Amniotic stem cell (primary cell): Measurements from ENCODE around the gene CISH.

Source experiments
- DNase-seq: peaks from one replicate; lab custom pipeline; 2025; lab: John Stamatoyannopoulos, UW

Gene CISH

DNA sequence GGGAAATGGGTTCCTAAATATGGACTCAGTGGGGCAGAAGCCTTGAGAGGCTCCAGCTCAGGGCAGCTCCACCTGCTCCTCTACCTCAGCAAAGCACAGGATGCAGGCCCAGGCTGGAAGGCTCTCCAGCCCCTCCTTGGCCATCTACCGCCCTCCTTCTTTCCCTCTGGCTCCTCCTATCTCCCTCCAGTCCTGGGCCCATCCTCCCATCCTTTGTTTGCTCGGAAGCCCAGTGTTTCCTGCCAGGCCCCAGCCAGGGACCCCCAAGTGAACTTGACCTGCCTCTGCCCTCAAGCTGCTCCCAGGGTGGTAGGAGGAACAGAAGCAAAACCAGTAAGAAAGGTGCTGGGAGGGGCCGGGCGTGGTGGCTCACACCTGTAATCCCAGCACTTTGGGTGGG is 25.4 kb upstream of the CISH start:
- no peak for DNase-seq

DNA sequence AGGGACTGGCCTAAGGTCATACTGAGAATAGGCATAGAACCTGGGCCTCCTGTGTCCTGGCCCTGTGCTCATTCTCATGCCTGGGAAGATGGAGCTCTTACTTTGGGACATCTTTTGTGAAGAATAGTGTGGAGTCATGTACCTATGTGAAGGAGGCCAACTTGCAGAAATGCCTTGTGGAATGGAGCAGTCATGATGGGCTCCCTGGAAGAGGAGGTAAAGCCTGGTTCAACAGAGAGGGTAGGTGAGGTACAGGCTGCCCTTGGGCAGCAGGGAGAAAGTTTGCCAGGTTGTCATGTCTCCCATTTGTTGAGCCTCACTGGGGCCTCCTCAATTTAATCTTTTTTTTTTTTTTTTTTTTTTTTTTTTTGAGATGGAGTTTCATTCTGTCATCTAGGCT is 23.5 kb upstream of the CISH start:
- no peak for DNase-seq

DNA sequence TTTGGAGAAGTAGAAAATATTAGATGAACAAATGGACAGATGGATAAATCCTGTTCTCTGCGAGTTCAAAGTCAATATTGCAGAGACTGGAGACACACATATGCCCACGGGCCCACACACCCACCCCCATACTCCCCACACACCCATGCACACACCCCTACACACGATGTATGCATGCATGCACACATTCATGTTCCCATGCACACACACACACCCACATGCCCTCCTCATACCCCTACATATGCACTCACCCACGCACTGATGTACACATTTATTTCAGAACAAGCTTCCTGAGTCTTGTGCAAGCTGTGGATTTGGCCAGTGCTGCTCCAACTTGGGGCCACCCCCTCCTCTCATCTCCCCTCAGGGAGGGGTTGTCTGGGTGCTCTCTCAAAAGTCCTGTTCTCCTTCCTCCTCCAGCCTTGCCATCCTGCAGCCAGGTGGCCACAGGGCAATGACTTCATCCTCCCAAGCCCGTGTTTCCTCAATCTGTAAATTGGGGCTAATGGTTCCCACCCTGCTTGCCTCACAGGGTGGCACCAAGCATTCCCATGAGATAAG is 21.7 kb upstream of the CISH start:
- no peak for DNase-seq

DNA sequence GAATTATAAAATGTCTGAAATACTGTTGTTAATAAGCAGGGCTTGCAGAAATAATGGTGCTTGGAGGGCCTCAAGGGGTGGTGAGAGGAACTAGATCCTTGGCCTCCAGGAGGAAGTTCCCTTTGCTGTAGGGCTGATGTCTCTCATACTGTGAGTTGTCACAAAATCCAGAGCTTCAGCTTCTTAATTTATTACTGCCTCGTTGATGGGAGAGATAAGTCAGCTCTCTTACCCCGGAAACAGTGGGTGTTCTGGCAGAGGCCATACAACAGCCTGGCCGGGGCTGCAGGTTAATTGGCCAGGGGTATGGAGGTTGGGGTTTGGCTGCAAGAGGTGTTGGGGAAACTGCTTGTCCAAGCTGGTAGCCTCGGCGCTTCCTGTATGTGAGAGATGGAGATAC is 20.9 kb upstream of the CISH start:
- DNase-seq: no peak

DNA sequence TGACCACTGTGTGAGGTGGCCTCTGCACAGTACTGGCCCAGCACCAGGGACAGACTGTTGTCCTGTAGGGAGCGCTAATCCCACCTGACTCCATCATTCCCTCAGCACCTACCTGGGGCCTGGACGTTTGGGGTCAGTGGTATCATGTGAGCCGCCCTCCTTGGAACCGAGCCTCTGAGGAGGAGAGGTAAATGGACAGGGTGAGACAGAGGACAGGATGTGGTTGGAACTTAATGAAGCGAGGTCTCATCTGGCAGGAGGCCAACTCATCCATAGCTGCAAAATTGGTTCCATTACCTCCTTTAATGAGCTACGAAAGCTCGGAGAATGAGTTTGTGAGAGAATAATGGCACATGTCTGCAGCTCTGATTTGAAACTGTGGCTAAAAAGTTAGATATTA is 19.3 kb upstream of the CISH start:
- no peak for DNase-seq

DNA sequence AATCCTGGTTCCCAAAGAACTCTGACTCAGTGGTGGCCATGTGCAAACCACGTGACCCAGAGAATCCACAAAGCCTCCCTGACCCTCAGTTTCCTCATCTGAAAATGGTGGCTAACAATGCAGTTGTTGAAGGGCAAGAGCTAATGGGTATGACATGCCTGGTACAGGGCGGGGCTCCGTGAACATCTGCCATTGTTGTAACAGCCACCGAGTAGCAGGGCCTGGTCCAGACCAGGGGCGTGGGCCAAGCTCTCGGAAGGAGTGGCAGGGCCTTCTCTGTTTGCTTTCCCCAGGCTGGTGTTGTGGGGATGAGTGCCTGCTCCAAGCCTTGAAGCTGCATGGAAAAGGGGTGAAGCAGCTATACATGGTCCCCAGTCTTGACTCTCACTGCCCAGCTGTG is 18.8 kb upstream of the CISH start:
- DNase-seq: no peak

DNA sequence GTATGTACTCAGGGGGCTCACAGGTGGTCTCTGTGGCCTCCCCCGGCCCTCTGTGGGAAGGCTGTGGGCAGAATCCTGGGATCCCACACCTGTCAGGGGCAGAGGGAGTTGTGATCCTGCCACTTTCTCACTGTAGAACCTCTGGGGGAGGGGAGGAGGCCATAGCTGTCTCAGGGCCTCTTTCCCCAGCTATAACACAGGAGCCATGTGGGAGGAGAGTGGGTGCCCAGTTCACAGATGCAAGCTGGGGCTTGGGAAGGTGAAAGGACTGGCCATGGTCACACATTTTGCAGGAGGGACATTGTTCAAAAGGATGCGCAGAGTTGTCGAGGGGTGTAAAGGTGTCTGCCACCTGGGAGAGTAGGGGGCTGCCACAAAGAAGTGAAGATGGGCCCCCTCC is 17.0 kb upstream of the CISH start:
- no peak for DNase-seq

DNA sequence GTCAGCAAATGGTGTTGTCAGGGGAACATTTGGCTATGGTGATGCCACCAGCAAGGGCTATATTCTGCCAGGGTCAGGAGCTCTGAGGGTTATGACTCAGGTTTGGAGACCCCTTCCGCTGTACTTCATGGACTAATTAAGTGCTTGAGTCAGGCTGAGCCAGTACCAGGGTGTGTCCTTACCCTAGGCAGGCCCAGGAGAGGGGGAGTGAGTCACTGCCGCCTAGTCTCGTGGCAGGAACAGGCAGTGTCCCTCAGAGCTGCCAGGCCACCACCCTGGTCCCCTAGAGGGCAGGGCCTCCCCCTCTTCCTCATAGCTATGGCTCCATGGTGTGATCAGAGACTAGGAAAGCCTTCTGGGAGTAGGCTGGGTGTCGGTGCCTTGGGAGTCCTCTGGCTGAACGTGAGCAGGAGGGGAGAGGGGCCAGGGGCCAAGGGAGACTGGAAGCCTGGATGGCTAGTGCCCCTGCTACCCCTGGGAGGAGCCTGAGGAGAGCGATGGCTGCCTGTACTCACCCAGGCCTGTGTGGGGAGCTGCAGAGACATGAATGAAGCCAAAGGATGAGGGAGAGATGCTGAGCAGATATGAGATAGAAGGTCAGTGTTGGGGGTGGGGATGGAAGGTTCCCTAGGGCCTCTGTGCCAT is 16.0 kb upstream of the CISH start:
- peak; percentile 19 for DNase-seq

DNA sequence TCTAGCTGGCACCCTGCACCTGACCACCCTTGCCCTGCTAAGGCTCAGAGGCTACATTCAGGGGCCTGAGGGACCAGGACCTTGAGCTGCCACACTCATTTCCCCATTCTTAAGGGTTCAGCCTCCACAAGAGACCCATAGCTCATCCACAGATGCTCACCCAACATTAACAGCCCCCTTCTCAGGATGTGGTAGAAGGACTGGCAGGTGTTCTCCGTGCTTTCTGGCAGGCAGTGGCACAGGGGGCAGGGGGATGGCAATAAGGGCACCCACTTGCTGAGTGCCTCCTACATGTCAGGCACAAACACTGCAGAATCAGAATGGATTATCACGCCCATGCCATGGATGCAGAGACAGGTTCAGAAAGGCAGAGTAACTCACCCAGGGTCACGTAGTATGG is 14.8 kb upstream of the CISH start:
- DNase-seq: no peak

DNA sequence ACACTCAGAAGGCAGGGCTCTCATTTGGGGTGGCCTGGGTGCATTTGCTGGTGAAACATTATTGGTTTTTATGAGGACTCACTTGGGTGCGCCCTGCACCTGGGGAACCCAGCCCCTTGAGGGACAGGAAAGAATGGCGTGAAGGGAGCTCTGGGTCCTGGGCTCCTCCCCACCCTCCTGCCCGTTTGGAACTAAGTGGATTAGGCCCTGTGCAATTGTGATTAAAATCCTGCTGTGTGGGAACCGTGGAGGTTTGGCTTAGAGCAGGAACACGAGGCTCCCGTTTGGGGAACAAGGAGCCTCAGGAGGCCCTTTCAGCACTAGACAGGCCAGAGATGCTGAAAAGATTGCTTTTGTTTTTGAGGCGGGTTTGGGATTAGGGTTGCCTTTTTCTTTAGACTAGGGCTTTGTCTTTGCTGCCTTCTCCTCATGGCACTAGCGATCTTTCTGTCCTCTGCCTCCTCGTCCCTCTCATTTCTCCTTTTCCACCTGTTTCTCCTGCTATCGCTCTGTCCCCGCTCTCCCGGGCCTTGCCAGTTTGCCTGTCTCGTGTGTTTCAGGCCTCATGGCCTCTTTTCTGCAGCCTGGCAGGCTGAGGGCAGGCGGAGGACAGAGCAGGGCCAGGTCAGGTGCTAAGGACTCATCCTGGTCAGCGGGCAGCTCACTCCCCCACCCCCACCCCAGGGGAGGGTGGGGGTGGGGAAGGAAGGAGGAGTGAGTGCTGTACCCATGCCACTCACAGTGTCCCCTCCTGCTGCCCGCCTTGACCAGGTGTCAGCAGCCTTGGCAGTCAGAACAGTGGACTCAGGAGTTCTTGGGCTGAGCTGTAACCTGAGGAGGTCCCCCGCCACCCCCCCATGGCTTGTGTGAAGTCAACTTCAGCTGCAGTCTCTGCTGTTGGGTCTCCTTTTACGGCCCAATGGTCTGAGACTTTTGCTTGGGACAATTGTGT is 13.9 kb upstream of the CISH start:
- DNase-seq: no peak

DNA sequence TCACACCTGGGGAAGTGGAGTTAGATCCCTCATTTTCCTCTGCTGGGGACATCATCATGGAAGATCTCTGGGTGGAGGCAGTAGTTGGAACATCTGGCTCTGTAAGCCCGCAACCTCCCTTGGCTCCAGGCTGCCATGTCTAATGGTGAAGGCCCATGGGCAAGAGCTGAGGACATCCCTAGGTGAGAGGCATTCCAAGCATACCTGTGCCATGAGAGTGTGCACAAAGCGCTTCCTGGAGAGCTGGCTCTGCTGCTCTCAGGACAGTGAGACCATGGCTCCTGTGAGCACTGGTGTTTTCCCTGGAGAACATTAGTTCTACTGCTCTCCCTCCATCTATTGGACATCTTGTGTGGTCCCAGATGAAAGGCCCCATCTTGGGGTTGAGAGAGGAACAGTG is 13.1 kb upstream of the CISH start:
- no peak for DNase-seq

DNA sequence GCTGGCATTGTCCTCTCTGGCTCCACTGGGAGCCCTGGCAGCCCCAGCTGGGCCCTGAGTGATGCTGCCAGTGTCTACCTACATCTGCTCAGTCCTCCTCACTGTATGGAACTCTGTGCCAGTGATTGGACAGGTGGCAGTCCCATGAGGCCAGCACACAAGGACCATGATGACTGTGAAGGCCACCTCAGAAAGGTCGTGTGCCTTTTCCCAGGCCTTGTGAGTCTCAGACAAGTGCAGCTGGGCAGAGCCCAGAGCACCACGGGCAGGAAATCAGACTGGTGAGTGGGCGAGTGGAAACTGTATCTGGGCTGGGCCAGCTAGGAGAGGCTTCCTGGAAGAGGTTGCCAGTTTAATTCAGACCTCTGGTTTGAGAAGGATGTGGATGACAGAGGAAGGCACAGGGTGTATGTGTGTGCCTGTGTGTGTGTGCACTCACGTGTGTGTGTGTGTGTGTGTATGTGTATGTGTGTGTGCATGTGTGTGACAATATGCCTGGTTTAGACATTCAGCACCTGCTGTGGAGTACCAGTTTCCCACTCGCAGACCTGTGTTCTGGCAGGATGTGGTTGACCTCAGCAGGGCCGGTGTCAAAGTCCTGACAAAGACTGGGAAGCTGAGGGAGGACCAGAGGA is 12.4 kb upstream of the CISH start:
- DNase-seq: no peak

DNA sequence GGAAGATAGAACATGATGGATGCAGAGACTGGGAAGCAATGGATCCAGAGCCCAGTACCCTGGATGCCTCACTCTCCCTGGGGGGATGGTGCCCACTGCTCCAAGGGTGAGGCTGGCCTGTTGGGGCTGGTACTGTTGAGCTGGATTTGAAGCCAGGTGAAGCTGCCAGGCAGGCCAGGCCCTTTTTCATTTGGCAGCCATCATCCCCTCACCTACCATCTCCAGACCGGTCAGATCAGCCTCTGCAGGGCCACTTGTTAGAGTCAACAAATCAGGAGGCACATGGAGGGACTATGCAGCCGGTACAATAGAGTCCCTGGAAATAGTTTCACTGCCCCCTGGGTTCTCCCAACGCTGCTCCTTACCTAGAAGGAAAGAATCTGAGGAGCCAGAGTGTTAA is 11.3 kb upstream of the CISH start:
- no peak for DNase-seq

DNA sequence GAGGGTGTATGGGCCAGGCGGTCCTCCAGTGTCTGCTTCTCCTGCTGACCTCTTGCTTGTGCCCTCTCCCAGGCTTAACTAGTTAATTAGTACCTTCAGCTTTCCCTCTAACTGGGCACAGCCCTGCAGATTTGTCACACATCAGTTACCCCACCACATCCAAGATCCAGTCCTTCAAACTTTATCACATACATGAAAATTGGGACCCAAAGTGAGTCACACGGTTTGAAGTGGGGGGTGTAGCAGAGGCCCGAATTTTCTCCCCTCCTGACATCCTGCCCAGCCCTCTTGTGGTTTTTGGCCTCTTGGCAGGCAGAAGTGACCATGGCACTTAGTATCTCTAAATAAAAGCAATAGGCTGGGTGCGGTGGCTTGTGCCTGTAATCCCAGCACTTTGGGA is 9.2 kb upstream of the CISH start:
- no peak for DNase-seq

DNA sequence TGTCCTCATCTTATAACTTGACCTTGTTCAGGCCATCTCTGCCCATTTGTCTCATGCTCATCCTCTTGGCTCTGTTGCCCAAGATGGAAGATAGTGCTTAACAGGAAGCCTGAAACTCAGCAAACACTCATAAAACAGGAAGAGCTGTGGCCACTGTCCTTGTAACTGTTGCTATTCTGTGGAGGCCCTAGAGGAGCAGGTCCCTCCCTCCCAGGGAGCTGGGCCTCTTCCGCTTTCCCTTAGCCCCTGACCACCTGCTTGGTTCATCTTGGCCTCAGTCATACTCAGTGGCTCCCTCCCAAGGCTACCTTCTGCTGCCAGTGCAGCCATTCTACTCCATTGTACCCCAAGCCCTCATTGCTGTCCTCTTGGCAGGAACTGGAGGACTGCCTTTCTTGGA is 8.8 kb upstream of the CISH start:
- DNase-seq: no peak

DNA sequence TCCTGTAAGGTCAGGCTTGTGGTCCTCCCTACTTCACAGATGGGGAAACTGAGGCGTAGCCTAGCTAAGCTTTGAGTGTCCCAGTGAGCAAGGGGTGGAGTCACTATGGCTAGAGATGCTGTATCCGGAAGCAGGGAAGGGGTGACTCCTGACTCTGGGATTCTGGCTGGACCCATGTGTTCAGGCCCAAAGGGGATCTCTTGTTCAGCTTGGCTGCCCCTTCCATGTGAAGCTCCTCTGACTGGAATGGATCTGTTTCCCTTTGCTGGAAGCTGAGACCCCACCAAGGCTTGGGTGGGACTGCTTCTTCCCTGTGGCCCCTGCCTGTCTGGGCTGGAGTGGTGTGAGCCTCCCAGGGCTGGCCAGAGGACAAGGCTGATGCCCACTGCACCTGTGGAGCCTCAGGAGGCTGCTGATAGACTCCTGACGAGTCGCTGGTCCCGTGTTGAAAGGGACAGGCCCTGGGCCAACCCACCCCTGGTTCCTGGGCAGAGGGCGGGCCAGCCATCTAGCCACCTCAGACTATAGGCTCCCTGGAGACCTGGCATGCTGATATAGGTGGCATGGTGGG is 6.4 kb upstream of the CISH start:
- no peak for DNase-seq

DNA sequence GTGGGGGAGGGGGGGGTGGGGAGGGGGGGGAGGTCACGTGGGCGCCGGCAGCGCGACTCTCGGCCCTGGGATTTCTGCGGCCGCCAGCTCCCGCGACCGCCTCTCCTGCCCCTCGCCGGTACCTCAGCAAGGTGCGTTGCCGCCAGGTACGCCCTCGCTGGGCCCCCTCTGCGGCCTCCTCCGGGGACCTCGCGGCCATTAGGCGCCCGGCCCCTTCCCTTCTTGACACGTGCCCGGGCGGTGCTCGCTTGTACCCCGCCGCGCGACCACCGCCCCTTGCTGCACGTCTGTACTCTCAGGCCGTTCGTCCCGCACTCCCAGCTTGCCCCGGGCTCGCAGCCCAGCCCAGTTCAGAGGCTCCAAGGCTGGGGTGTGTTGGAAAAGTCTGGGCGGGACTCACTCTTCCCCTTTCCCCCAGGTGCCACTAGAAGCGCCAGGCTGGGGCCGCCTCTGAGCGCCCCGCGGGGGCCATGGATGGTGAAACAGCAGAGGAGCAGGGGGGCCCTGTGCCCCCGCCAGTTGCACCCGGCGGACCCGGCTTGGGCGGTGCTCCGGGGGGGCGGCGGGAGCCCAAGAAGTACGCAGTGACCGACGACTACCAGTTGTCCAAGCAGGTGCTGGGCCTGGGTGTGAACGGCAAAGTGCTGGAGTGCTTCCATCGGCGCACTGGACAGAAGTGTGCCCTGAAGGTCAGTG is 5.7 kb upstream of the CISH start, which contains the start of gene MAPKAPK3:
TSS of gene MAPKAPK3 (plus strand) at position 56 of the 696 bp plus-strand sequence. CDS start at position 471, 415 bp downstream.
- DNase-seq: no peak

DNA sequence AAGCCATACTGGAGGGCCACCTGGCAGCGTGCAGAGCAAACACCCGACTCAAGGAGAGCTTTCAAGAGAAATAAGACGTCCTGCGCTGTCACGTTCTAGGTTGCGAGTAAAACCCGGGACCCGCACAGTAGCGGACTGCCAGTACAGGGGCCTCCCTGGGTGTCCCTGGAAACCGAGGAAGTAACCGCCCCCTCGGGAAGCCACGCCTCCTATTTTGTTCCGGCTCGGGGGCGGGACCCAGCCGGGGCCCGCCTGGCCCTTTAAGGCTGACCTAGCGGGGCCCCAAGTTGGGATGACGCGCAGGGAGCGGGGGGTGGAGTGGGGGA is 5.2 kb upstream of the CISH start:
- peak; percentile 91 for DNase-seq

DNA sequence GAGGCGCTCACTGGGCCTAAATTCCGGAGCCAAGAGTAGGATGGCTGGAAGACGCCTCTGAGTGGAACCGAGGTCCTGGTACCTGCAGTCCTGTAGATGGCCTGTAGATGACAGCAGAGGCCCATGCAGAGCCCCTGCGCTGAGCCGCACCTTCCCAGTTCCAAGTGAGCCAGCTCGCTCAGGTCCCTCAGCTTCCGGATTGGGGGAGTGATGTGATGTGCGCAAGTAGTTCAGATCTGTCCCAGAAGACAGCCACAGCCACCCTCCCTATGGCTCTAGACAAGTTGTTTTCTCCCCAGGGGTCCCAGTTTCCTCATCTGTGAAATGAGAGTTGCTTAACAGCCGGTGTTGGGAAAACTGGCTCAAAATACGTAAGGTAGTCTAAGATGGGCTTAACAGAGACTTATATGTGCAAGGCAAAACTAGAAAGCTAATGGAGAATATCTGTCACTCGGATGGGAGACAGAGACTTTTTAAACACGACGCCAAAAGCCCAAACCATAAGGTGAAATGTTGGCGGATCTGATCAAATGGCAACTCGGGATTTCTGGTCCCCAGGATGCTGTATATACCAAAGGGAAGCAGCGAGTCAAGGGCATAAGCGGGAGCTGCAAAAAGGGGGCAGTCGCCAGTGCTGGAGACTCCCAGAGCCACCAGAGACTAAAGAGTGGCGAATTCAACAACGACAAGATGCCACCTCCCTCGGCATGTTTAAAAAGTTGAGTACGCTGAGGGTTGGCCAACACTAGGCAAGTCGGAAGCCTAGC is 4.6 kb upstream of the CISH start:
- DNase-seq: peak; percentile 64

DNA sequence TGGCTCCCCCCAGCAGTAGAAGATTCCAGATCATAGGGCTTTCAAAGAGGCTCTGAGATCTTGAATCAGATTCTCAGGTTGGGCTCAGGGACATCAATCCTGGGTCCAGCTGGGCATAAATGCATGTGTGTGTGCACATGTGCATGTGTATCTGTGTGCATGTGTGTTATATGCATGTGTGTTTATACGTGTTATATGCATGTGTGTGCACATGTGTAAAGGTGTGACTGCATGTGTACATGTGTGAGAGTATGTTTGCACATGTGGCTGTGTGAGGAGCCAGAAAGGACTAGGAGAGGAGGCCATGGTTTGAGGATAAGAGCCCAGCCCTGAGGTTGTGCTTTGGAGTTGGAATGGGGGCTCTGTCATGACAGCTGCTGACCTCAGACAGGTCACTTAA is 3.6 kb upstream of the CISH start:
- no peak for DNase-seq
